Esophagus (tissue), 2 donors: ENCODE results near the gene CUEDC1. TPM values are rescaled to one million over a fixed set of nuclear protein-coding genes. Genes with fewer than 3 reads are reported as not detected.

Source experiments
- H3K27ac ChIP-seq, 2 donors: one replicate each; pipeline ENCODE4 v1.5.1; 2013; ENCODE audit warnings: low read depth in 2 of 2, mild to moderate bottlenecking in 2 of 2, inconsistent platforms in 1 of 2, low read length in 1 of 2, moderate library complexity in 1 of 2
- H3K27me3 ChIP-seq, 2 donors: one replicate each; pipeline ENCODE4 v1.6.1; 2013; ENCODE audit warnings: low read length in 2 of 2, control low read depth in 1 of 2, mild to moderate bottlenecking in 1 of 2; ENCODE audit not compliant: insufficient read depth in 2 of 2, control insufficient read depth in 1 of 2
- H3K36me3 ChIP-seq, 2 donors: one replicate each; pipeline ENCODE4 v1.6.1; 2013; ENCODE audit warnings: low read length in 1 of 2; ENCODE audit not compliant: control insufficient read depth in 2 of 2, insufficient read depth in 2 of 2
- H3K4me1 ChIP-seq, 2 donors: one replicate each; pipeline ENCODE4 v1.6.1; 2013; ENCODE audit warnings: low read length in 1 of 2; ENCODE audit not compliant: control insufficient read depth in 2 of 2, insufficient read depth in 2 of 2
- H3K4me3 ChIP-seq, 2 donors: one replicate each; pipeline ENCODE4 v1.5.1; 2013; ENCODE audit warnings: low read length in 2 of 2, mild to moderate bottlenecking in 2 of 2, low read depth in 1 of 2, moderate library complexity in 1 of 2
- H3K9me3 ChIP-seq, 2 donors: one replicate each; pipeline ENCODE4 v1.6.1; 2013; ENCODE audit warnings: mild to moderate bottlenecking in 2 of 2, low read depth in 1 of 2, low read length in 1 of 2, moderate library complexity in 1 of 2; ENCODE audit not compliant: control insufficient read depth in 2 of 2, insufficient read depth in 1 of 2
- WGBS, 2 donors: extraction: QIAGEN DNeasy Blood & Tissue Kit; methylation state at CpG; one replicate each; pipeline ENCODE4 v1.1.7; 2013; 5-methylcytosine and 5-hydroxymethylcytosine counted together
- polyA plus RNA-seq, 2 donors: library from polyadenylated mRNA; stranded (reverse); fragments of 200-250 nt; gene quantifications; one replicate each; pipeline ENCODE4 v1.2.3, GENCODE V29; 2013
- donor health status: healthy with polysubstance abuse.
- donor health status: Bipolar disorder and iron deficiency.

Gene CUEDC1
- polyA plus RNA-seq, 2 donors = 19.9 to 31.1 TPM

DNA sequence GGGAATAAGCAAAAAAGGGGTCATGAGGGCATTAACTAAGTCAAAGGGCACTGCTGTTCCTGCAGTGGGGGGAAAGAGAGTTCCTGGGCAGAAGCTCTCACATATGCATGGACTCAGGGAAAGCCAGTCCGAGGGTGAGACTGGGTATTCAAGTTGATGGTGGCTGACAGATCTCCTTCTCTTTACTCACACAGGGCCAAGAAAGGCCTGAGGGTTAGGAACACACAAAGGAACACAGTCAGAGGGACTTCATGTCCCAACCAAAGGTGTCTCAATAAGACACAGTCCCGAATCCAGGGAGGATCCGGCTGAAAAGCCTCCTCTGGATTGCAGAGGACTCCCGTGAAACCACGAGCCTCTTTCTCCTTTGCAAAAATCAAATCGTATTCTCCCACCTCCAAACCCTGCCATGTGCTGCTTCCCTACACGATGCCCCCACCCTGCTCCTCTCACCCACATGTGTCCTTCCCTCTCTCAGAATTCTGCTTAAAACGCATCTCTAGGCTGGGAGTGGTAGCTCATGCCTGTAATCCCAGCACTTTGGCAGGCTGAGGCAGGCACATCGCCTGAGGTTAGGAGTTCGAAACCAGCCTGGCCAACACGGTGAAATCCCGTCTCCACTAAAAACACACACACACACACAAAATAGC is 23.6 kb downstream of the CUEDC1 start:
- Histone ChIP-seq H3K27ac (peak overlapping the region; percentile 60 to 70), H3K9me3 (no peaks in the 10 kb centered on the region), H3K4me3 (no peak overlapping the region), H3K36me3 (no peaks in the 10 kb centered on the region), H3K27me3 (no peaks in the 10 kb centered on the region), H3K4me1 (peaks cover 15 to 17% of the 10 kb centered on the region in 2 donors)
- 53 to 72% methylated on average over 12 of the region's 12 CpGs for WGBS, 2 donors

DNA sequence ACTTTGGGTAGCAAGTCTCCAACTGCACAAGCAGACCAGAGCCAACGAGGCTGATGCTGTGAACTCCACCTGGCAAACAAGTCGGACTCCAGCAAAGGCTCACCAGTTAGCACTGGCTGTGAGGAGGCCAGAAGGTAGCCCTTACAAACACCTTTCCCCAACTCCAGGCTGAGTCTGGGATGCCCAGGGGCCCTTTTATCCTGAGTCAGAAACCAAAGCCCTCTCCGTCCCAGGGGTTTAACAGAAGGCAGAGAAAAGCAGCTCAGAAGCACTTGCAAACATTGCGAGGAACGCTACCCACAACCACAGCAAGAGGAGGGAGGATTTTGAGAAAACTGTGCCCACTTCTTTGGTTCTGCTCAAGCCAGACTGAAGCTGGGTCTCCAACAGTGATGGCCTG is 25.0 kb downstream of the CUEDC1 start:
- Histone ChIP-seq H3K36me3 (no peaks in the 10 kb centered on the region), H3K27me3 (no peaks in the 10 kb centered on the region), H3K4me1 (peaks cover 6 to 13% of the 10 kb centered on the region in 2 donors), H3K4me3 (no peak overlapping the region), H3K27ac (peak overlapping the region; percentile 33 to 72), H3K9me3 (no peaks in the 10 kb centered on the region)
- 78 to 79% methylated on average over 5 of the region's 5 CpGs for WGBS, 2 donors

DNA sequence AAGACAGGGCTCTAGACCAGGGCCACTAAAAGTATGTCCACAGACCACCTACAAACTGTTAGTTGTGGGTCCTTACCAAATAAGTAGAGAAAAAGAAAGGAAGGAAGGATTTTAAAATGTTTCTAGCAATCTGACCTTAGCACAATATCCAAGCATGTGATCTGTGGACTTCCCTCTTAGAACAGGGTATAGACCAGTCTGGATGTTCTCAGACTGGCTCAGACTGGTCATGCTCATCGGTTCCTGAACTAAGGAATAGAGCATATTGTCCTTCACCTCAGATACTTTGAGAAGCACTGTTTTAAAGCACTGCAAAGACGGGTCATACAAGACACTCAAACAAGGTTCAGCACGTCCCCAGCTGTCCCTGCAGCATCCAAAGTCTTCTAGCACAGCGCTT is 25.8 kb downstream of the CUEDC1 start:
- no peak overlapping the region for H3K4me3 ChIP-seq
- peak overlapping the region in 1 of 2 donors; percentile 58 for H3K27ac ChIP-seq
- no peaks in the 10 kb centered on the region for H3K9me3 ChIP-seq
- H3K36me3 ChIP-seq = no peaks in the 10 kb centered on the region
- no peaks in the 10 kb centered on the region for H3K27me3 ChIP-seq
- WGBS, 2 donors = 52 to 70% methylated on average over 4 of the region's 4 CpGs
- peaks cover 6 to 14% of the 10 kb centered on the region in 2 donors for H3K4me1 ChIP-seq

DNA sequence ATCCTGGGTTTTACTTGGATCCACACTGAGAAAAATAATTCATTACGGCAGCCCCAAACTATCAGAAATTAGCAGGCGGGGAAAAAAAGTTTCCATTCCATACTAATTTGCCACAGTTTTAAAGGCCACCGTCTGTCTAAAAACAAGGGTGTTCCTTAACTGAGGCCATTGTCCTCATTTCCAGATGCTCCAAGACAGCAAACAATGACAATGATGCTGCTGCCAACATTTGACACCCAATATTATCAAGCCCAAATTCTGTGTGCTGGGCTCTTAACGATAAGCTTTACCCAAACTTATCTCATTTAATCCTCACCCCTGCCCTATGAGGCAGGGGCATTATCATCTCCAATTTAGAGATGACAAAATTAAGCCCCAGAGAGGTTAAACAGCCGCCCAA is 26.3 kb downstream of the CUEDC1 start:
- H3K9me3 ChIP-seq = no peaks in the 10 kb centered on the region
- WGBS, 2 donors = 38 to 53% methylated on average over 5 of the region's 5 CpGs
- no peaks in the 10 kb centered on the region for H3K36me3 ChIP-seq
- peaks cover 6 to 14% of the 10 kb centered on the region in 2 donors for H3K4me1 ChIP-seq
- H3K4me3 ChIP-seq = no peak overlapping the region
- H3K27me3 ChIP-seq = no peaks in the 10 kb centered on the region
- H3K27ac ChIP-seq = peak overlapping the region; percentile 13 to 58

DNA sequence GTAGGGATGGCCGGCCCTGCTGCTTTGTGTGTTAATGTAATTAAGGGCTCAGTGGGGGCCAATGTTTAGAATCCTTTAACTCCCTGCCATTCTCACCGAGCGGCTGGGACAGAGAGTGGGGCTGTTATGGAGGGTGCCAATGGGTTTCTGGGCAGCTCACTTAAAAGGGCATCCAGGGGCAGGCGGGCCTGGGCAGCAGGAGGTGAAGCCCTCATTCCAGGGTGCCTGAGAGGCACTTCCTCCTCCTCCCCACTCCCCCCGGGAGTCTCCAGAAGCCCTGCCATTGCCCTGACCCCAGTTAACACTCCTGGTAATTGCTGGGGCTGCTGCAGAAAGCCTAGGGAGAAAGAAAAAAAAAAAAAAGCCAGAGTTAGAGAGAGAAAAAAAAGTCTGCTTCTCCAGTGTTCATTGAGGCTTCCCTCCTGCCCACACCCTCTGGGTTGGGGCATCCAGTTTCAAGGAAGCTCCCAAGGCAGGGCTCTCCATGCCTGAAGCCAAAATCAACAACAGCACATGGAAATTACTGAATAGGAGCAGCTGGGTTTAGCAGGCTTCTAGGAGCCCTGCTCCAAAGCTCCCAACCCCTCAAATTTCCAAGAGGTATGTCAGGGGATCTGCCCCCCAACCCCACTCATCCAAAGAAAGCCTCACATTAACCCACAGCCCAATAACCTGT is 28.0 kb downstream of the CUEDC1 start:
- H3K27ac ChIP-seq = peak overlapping the region; percentile 50 to 62
- no peak overlapping the region for H3K4me3 ChIP-seq
- H3K27me3 ChIP-seq = no peaks in the 10 kb centered on the region
- peaks cover 6 to 14% of the 10 kb centered on the region in 2 donors for H3K4me1 ChIP-seq
- H3K9me3 ChIP-seq = no peaks in the 10 kb centered on the region
- WGBS, 2 donors = 33 to 43% methylated on average over 5 of the region's 5 CpGs
- no peaks in the 10 kb centered on the region for H3K36me3 ChIP-seq

DNA sequence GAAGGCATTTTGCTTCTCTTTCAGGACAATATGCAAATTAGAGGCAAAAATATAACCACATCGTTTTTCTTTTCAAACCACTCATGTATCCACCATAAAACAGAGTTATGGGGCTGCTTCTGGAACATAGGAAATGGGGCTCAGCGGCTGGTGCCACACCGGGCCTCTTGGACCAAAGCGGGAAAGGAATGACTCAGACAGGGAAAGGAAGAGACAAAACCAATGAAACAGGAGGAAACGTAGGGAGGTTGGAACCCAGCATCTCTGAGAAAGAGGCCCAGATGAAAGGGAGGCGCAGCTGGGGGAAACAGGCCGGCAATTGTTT is 28.5 kb downstream of the CUEDC1 start:
- Histone ChIP-seq H3K36me3 (no peaks in the 10 kb centered on the region), H3K27me3 (no peaks in the 10 kb centered on the region), H3K27ac (peak overlapping the region; percentile 50 to 62), H3K9me3 (no peaks in the 10 kb centered on the region), H3K4me3 (no peak overlapping the region), H3K4me1 (peaks cover 6 to 14% of the 10 kb centered on the region in 2 donors)
- 50 to 65% methylated on average over 7 of the region's 7 CpGs for WGBS, 2 donors

DNA sequence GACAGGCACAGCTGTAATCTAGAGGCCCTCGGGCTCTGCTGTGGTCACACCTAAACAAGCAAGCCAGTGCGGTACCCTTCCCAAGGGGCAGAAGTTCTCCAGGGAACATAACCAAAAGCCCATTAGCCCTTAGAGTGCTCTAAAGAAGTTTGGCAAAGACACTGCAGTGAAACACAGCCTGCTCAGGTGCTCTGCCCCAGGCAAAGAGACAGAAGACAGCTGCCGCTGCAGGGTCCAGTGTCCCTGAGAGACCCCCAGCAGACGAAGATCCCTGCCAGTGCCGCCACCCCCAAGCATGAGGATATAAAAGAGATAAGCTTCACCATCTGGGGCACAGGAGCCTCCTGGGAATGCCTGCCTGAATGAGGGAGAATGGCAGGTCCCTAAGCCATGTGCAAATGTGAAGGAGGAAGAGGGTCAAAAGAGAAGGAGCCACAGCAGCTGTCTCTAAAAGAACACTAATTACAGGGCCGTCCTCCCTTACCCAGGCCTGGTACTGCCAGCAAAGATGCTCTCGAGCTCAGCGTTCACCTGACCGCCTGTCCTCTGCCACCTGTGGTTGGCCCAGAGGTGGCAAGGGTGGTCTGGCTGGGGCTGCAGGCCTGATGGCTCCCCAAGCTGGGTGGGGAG is 29.7 kb downstream of the CUEDC1 start:
- WGBS, 2 donors = 68 to 70% methylated on average over 9 of the region's 9 CpGs
- Histone ChIP-seq H3K27me3 (no peaks in the 10 kb centered on the region), H3K4me1 (peaks cover 5 to 11% of the 10 kb centered on the region in 2 donors), H3K36me3 (no peaks in the 10 kb centered on the region), H3K4me3 (no peak overlapping the region), H3K9me3 (no peaks in the 10 kb centered on the region), H3K27ac (peak overlapping the region; percentile 18 to 73)

DNA sequence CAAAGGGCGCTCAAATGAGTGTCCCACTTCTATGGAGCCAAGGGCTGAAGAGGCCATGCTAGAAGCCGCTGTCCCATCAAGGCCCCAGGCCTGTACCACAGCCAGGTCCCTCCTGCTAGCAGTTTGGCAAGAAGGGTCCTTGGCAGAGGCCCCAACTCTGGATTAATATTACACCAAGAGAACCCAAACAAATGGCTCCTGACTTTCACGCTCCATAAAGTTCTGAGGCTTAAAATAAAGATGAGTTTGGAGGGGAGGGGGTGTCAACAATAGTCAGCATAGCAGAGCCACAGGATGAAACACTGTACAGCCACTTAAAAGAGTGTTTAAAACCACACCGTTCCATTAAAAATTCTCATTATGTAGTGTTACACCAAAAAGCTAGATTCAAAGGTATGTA is 30.5 kb downstream of the CUEDC1 start:
- peaks cover 5 to 9% of the 10 kb centered on the region in 2 donors for H3K4me1 ChIP-seq
- 63 to 73% methylated on average over 4 of the region's 4 CpGs for WGBS, 2 donors

DNA sequence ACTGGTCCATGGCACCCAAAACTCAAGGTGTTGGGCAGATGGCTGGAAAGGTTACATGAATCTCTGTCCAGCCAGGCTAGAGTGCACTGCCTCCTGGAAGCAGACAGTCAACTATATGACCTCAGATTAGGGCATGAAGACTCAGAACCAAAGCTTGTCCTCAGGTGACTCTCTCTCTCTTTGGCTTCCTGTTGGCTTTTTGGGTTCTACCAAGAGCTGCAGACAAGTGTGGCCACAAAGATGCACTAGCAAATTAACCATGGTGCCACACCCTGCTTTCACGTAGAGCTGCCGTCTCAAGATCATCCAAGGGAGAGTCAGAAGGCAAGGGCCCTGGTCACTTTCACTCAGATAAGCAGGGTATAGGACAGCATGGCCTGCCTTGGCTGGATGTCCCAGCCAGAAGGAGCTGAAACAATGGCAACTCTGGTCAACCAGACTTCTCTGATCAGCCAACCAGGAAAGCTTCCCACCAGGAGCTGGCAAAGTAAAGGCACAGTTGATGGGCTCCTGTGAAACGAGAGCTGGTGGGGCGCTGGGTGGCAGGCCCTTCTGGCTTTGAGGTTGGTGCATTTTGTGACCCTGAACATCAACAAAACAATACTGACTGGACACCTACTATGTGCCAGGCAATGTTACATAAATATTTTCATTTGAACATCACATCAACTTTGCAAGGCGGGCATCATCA is 31.9 kb downstream of the CUEDC1 start:
- 76 to 88% methylated on average over 5 of the region's 5 CpGs for WGBS, 2 donors
- peak overlapping the region in 1 of 2 donors; percentile 64 for H3K27ac ChIP-seq
- H3K36me3 ChIP-seq = no peaks in the 10 kb centered on the region
- no peaks in the 10 kb centered on the region for H3K9me3 ChIP-seq
- H3K4me3 ChIP-seq = no peak overlapping the region
- H3K27me3 ChIP-seq = no peaks in the 10 kb centered on the region
- peaks cover 5 to 9% of the 10 kb centered on the region in 2 donors for H3K4me1 ChIP-seq

More for the DNA sequence above, 30.5 kb downstream of the CUEDC1 start:
- H3K36me3 ChIP-seq = no peaks in the 10 kb centered on the region
- H3K4me3 ChIP-seq = no peak overlapping the region
- no peaks in the 10 kb centered on the region for H3K27me3 ChIP-seq
- H3K9me3 ChIP-seq = no peaks in the 10 kb centered on the region
- peak overlapping the region in 1 of 2 donors; percentile 52 for H3K27ac ChIP-seq
